Ishikawa (cell line): ENCODE measurements around the gene NFYC.

Experiments used
- CEBPB ChIP-seq: IDR thresholded peaks from 2 replicates; pipeline ENCODE4 v1.6.1; 2012
- CREB1 ChIP-seq: IDR thresholded peaks from 2 replicates; pipeline ENCODE4 v1.6.1; 2012; ENCODE audit warnings: low read depth
- EGR1 ChIP-seq: IDR thresholded peaks from 2 replicates; pipeline ENCODE4 v1.6.1; 2012
- EP300 ChIP-seq: IDR thresholded peaks from 2 replicates; pipeline ENCODE4 v1.6.1; 2012; ENCODE audit warnings: borderline replicate concordance
- FOXM1 ChIP-seq: IDR thresholded peaks from 2 replicates; pipeline ENCODE4 v1.6.1; 2012; ENCODE audit warnings: low read depth, borderline replicate concordance
- MAX ChIP-seq: IDR thresholded peaks from 2 replicates; pipeline ENCODE4 v1.6.1; 2012
- NFIC ChIP-seq: IDR thresholded peaks from 2 replicates; pipeline ENCODE4 v1.6.1; 2012
- RAD21 ChIP-seq: IDR thresholded peaks from 2 replicates; pipeline ENCODE4 v1.6.1; 2012; ENCODE audit warnings: low read depth
- REST ChIP-seq: IDR thresholded peaks from 2 replicates; pipeline ENCODE4 v1.6.1; 2012; ENCODE audit warnings: low read depth, mild to moderate bottlenecking
- TAF1 ChIP-seq: IDR thresholded peaks from 2 replicates; pipeline ENCODE4 v1.6.1; 2012; ENCODE audit warnings: low read depth, mild to moderate bottlenecking
- TCF12 ChIP-seq: IDR thresholded peaks from 2 replicates; pipeline ENCODE4 v1.6.1; 2012; ENCODE audit warnings: low read depth
- TEAD4 ChIP-seq: IDR thresholded peaks from 2 replicates; pipeline ENCODE4 v1.6.1; 2012
- USF1 ChIP-seq: IDR thresholded peaks from 2 replicates; pipeline ENCODE4 v1.6.1; 2012
- YY1 ChIP-seq: IDR thresholded peaks from 2 replicates; pipeline ENCODE4 v1.6.1; 2012; ENCODE audit warnings: low read depth
- ZBTB7A ChIP-seq: IDR thresholded peaks from 2 replicates; pipeline ENCODE4 v1.6.1; 2012; ENCODE audit warnings: low read depth

NFYC gene

GRCh38 chr1:40722622-40723021 lies 31.1 kb downstream of the NFYC start:
- TF ChIP-seq RAD21 (peak; percentile 21), MAX (no peak), TEAD4 (no peak)

GRCh38 chr1:40723196-40723955 lies 31.9 kb downstream of the NFYC start:
- no peak for TF ChIP-seq CREB1
- TF ChIP-seq EP300, result no peak
- TF ChIP-seq RAD21, result no peak
- no peak for TF ChIP-seq CEBPB
- TF ChIP-seq YY1, result no peak
- no peak for TF ChIP-seq EGR1
- TF ChIP-seq TAF1, result no peak
- TF ChIP-seq USF1, result no peak
- TF ChIP-seq TEAD4, result no peak

GRCh38 chr1:40732756-40733301 lies 41.3 kb downstream of the NFYC start:
- no peak for TF ChIP-seq EP300
- no peak for TF ChIP-seq CEBPB
- no peak for TF ChIP-seq RAD21
- TF ChIP-seq YY1, result no peak
- TF ChIP-seq EGR1, result no peak
- no peak for TF ChIP-seq USF1
- TF ChIP-seq TEAD4, result no peak
- TF ChIP-seq TAF1, result no peak
- no peak for TF ChIP-seq FOXM1
- TF ChIP-seq ZBTB7A, result no peak
- TF ChIP-seq REST, result no peak
- no peak for TF ChIP-seq MAX

- TF ChIP-seq FOXM1 (no peak), EP300 (no peak), CEBPB (no peak), TAF1 (no peak), EGR1 (no peak), CREB1 (no peak), REST (no peak), TCF12 (no peak), NFIC (no peak), YY1 (no peak), TEAD4 (no peak), MAX (no peak), ZBTB7A (no peak), USF1 (no peak), RAD21 (no peak)
These were observed 43.6 kb downstream of the NFYC start for GRCh38 chr1:40734882-40735628.

GRCh38 chr1:40736085-40736531 lies 44.6 kb downstream of the NFYC start:
- no peak for TF ChIP-seq CREB1
- no peak for TF ChIP-seq EGR1
- TF ChIP-seq MAX, result no peak
- no peak for TF ChIP-seq TCF12
- TF ChIP-seq RAD21, result no peak
- TF ChIP-seq FOXM1, result no peak
- TF ChIP-seq YY1, result no peak
- peak; percentile 22; the same call in 1 of the 2 replicates for TF ChIP-seq USF1
